GM18867 (cell line): ENCODE results near the gene BTBD8.
"Not testable (repeated sequence)": the region's sequence is repeated elsewhere in the genome, so short reads cannot be mapped to it uniquely, and the experiment has no call there.

Experiments
- ATAC-seq: cut with Tn5 transposase; IDR thresholded peaks from one replicate; pipeline ENCODE4 v1.9.1; 2021; ENCODE audit warnings: mild to moderate bottlenecking, moderate library complexity; ENCODE audit not compliant: unreplicated experiment

BTBD8 gene

DNA sequence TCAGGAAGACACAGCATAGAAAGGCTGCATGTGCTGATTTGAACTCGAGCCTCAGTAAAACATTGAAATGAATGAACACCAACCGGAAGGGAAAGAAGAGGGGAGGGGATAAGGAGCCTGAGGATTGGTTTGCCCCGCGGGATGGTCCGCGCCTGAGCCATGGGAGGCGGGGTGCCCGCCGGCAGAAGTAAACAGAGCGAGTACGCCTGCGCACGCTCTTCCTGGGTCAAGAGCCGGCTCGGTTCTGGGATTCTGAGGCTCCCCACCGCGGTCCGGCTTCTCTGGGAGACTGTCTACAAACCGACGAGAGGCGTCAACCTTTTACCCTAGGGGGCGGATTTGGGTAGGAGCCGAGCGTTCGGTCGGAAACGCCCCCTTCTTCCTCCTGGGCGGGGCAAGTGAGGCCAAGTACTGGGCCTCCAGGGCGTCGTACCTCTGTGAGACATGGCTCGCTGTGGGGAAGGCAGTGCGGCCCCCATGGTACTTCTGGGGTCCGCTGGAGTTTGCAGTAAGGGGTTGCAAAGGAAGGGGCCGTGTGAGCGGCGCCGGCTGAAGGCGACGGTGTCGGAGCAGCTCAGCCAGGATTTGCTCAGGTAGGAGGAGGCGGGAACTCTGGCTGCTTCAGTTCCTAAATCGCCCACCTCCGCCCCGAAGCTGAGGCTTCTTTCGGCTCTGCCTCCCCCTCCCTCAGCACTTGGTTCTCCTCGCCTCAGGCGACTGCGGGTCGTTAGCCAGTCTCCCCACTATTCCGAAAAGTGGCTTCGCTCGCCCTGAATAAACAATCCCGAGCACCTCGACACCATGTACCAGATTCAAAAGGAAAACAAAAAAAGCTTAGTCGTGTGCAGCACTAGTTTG, at the start of gene BTBD8:
BTBD8 (plus strand) TSS at position 218 of the 858 bp plus-strand sequence; CDS start at position 445, 227 bp downstream.
- peak; percentile 97 for ATAC-seq

DNA sequence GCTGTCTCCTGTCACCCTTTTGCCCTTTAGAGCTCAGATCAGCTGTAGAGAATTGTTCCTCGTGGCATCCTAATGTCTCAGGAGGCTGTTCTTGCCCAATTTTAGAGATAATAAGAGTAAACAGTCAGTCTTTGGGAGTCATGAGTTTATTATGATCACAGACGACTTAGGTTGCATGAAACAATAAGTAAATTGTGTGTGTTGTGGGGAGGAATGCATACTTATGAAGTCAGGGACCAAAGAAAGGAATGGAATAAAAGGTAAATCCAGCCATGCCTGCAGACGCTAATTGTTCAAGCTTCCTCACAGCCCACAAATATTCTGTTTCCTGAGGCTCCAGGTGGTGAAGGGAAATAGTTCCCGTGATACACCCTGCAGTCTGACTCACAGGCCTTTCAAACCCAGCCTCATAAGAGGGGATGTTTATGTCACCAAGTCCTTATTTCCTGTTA, 49.5 kb upstream of the BTBD8 start:
- ATAC-seq: no peak

DNA sequence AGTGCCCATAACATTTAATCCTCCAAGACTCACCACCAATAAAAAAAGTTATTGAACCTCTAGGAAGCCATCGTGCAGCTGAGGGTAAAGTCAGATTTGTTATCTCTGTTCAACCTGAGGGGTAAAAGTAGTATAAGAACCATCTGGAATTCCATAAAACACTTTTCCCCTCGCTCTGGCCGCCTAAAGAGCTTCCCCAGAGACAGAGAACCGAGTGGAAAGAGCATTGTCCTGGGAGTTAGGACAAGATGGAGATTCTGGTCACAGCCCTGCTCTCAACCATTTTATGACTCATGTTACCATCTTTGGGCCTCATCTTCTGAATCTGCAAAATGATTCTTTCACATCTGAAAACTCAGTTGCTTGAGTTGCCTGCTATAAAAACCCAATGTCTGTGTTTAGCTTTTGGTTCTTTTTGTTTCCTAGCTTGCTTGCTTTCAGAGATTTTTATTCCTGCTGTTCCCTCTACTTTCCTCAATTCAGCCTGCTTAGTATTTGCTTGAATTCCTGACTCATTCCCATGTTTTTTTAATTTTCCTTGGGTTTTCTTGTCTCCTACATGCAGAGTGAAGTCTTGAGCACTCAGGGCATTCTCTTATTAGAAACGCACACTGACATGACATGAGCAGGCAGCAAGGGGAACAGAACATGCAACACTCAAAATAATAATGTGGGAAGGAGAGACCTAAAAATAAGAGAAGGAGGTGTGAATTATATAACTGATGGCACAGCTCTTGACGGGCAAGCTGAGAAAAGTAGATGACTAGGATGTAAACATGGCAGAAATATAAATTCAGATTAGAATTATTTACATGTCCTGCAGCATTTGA, 48.6 kb upstream of the BTBD8 start:
- ATAC-seq: no peak

GRCh38 chr1:92037400-92037799, 42.7 kb upstream of the BTBD8 start:
- no peak for ATAC-seq

DNA sequence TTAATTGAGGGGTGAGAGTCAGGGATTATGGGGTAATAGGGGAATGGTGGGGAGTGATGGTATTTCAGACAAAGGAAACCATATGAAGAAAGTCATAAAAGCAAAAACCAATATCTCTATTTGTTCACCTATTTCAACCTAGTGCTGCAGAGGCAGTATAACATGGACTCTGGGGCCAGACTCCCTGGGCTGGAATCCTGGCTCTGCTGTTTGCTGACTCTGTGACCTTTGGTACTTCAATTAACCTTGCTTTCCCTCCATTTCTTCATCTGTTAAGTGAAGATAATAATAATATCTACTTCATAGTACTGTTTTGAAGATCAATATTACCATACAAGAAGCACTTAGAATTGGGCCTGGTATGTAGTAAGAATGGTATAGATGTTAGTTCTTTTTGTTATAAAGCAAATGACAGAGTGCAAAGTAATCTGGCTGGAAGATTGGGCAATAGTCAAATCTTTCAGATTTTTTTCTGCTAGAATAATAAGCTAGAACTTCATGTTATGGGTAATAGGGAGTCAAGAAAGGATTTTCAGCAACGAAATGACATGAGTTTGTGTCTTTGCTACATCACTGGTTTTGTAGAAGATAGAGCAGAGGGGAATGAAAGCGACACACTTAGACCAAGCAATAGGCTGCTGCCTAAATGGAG, 41.3 kb upstream of the BTBD8 start:
- no peak for ATAC-seq

GRCh38 chr1:92040971-92041370, 39.2 kb upstream of the BTBD8 start:
- ATAC-seq: no peak

- ATAC-seq: no peak
Observed at GRCh38 chr1:92043621-92044020, 36.5 kb upstream of the BTBD8 start.

- no peak for ATAC-seq
Observed at GRCh38 chr1:92045766-92046495, 34.2 kb upstream of the BTBD8 start.

DNA sequence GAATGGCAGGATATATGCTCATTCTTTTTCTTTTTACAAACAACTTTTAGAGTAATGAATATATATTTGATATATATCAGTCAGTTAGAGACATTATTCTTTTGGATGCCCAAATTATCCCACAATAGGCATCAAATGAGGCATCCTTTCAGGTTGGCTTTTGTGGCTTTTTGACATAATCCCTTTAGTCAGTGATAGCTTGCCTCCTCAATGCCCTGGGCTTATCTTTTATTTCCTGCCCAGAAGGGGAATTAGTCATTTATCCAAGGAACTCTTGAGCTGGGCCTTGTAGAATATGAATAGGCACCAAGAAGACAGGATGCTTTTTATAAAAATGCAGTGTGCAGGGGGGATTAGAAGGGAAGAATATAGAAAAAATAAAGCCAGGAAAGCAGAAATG, 28.2 kb upstream of the BTBD8 start:
- no peak for ATAC-seq

DNA sequence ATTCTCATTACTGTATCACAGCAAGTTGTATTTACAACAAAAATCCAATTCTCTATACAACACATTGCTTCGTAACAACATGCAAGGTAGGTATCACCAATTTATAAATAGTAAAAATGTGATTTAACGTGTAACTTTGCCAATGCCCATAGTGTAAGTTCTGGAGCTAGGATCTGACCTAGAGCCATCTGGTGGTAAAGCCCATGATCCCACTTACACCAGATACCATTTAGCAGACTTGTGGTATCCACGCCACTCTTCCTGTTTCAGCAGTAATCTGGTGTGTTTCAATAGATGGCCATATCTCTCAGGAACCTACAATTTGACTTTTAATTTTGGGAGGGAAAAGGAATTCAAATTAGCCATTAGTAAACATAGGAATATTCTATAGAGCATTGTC, 15.1 kb upstream of the BTBD8 start:
- ATAC-seq: no peak

- ATAC-seq: no peak
Observed at GRCh38 chr1:92066321-92066720, 13.8 kb upstream of the BTBD8 start.

DNA sequence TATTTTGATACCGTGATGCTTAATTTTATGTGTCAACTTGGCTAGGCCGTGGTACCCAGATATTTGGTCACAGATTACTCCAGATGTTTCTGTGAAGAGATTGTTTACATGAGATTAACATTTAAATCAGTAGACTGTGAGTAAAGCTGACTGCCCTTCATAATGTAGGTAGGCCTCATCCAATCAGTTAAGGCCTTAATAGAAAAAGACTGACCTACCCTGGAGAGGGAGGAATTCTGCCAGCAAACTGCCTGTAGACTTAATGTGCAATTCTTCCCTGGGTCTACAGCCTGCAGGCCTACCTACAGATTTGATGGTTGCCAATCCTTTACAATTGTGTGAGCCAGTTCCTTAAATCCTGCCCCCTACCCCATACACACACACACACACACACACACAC, 9.3 kb upstream of the BTBD8 start:
- no peak for ATAC-seq

- not testable (repeated sequence) for ATAC-seq
Observed at GRCh38 chr1:92074446-92074845, 5.7 kb upstream of the BTBD8 start.

GRCh38 chr1:92075311-92075710, 4.8 kb upstream of the BTBD8 start, which contains the start of gene SETSIP:
Gene SETSIP, minus strand, starts transcription at chr1:92075411. Its CDS starts 0 bp downstream, at chr1:92075411.
- no peak for ATAC-seq

DNA sequence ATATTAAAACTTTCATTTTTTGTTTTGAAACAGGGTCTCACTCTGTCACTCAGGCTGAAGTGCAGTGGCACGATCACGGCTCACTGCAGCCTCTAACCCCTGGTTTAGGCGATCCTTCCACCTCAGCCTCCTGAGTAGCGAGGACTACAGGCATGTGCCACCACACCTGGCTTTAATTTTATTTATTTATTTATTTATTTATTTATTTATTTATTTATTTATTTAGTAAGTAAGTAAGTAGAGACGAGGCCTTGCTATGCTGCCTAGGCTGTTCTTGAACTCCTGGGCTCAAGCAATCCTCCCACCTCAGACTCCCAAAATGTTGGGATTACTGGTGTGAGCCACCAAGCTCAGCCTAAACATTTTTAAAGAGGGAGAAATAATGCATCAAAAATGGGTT, 3.8 kb upstream of the BTBD8 start:
- ATAC-seq: no peak

DNA sequence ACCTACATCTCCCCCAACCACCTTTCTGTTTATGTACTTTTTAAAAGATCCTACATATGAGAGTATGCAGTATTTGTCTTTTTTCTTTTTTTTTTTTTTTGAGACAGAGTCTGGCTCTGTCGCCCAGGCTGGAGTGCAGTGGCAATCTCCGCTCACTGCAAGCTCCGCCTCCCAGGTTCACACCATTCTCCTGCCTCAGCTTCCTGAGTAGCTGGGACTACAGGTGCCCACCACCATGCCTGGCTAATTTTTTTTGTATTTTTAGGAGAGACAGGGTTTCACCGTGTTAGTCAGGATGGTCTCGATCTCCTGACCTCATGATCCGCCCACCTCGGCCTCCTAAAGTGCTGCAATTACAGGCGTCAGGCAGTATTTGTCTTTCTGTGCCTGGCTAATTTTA, 2.1 kb upstream of the BTBD8 start:
- ATAC-seq: not testable (repeated sequence)

- no peak for ATAC-seq
Observed at GRCh38 chr1:92079441-92079840, 704 bp upstream of the BTBD8 start.

DNA sequence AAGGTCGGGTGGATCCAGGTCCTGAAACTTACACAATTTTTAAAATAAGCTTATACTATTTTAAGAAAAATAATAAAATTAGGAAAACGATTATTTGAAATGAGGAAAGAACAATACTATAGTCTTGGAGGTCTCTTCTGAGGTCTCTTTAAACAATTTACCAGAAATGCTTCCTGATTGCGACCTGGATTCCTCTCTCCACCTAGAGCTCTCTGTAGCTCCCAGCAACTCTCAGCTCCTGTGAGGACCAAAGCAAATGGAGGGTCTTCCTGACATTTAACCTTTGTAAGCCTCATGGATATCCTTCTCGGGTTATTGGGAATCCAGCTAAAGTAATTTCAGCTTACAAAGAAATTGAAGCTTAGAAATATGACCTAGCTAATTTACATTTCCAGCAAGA, 886 bp downstream of the BTBD8 start:
- ATAC-seq: no peak

DNA sequence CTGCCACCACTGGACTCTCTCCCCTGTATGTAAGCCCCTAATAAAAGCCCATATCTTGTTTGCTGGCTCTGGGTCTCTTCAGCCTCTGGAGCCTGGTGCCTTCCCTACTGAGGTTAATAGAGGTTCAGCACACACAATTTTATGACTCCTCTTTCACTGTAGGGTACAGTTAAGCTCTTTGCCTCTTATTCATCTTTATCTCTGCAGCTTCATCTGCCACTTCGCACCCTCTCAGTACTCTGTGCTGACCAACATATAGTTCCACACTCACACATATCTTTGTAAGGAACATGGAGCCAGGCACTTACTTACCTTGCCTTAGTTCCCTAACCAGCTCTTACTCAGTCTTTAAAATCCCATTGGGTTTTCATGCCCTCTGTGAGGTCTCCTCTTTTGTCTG, 4.5 kb downstream of the BTBD8 start:
- ATAC-seq: no peak

DNA sequence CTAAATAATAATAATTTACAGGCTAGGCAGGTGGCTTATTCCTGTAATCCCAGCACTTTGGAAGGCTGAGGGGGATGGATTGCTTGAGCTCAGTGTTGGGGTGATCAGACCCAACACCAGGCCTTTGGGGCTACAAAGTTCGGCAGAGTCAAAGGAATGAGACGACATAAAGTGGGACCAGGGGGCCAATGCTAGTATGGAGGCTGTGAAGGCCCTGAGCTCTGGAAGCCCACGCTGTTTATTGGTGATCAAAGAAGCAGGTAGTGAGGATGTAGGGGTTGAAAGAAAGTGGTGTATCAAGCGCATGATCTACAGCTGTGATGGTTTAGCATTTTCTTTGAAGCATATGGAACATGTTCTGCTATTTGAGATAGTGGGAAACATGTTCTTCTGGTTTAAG, 5.6 kb downstream of the BTBD8 start:
- ATAC-seq: no peak

- no peak for ATAC-seq
Observed at GRCh38 chr1:92087542-92087941, 7.4 kb downstream of the BTBD8 start.
